ENCODE results near the gene CUX1.

CUX1 gene

GRCh38 chr7:101960985-101961708 lies 143.7 kb downstream of the CUX1 start:
- DNase-seq, result no peak

GRCh38 chr7:101961811-101962210 lies 144.4 kb downstream of the CUX1 start:
- no peak for DNase-seq

GRCh38 chr7:101963693-101964092 lies 146.3 kb downstream of the CUX1 start:
- DNase-seq, result no peak

- DNase-seq, result no peak
Observed at GRCh38 chr7:101964680-101965452, 147.4 kb downstream of the CUX1 start.

GRCh38 chr7:101968720-101969466 lies 151.5 kb downstream of the CUX1 start:
- DNase-seq, result no peak

- no peak for DNase-seq
Observed at GRCh38 chr7:101969997-101970585, 152.7 kb downstream of the CUX1 start.

GRCh38 chr7:101970801-101971200 lies 153.4 kb downstream of the CUX1 start:
- DNase-seq, result no peak

GRCh38 chr7:101971457-101971856 lies 154.0 kb downstream of the CUX1 start:
- DNase-seq, result no peak

GRCh38 chr7:101972627-101973026 lies 155.2 kb downstream of the CUX1 start:
- DNase-seq, result no peak

- no peak for DNase-seq
Observed at GRCh38 chr7:101973130-101973529, 155.7 kb downstream of the CUX1 start.

GRCh38 chr7:101974393-101974792 lies 157.0 kb downstream of the CUX1 start:
- DNase-seq, result no peak

- DNase-seq, result no peak
Observed at GRCh38 chr7:101975046-101975445, 157.6 kb downstream of the CUX1 start.

GRCh38 chr7:101976411-101976810 lies 159.0 kb downstream of the CUX1 start:
- DNase-seq, result no peak

- no peak for DNase-seq
Observed at GRCh38 chr7:101977249-101977648, 159.8 kb downstream of the CUX1 start.

- no peak for DNase-seq
Observed at GRCh38 chr7:101978683-101979082, 161.3 kb downstream of the CUX1 start.

- no peak for DNase-seq
Observed at GRCh38 chr7:101983147-101983811, 165.9 kb downstream of the CUX1 start.

GRCh38 chr7:101984133-101984879 lies 166.9 kb downstream of the CUX1 start:
- no peak for DNase-seq

- DNase-seq, result no peak
Observed at GRCh38 chr7:101985057-101985902, 167.9 kb downstream of the CUX1 start.

- DNase-seq, result no peak
Observed at GRCh38 chr7:101985903-101986734, 168.7 kb downstream of the CUX1 start.

- DNase-seq, result no peak
Observed at GRCh38 chr7:101987494-101987893, 170.1 kb downstream of the CUX1 start.

Measured in activated CD4-positive, alpha-beta T cell treated with anti-CD3 and anti-CD28 coated beads, Interleukin-2, amount 50 U/mL, for 1 hour (primary cell).